GM10847 (cell line): ENCODE results near the gene ARID3A.

Experiments
- POLR2A ChIP-seq: IDR thresholded peaks from 2 replicates; pipeline ENCODE4 v1.6.1; 2011; ENCODE audit not compliant: insufficient read length; ENCODE audit errors: extremely low read depth

ARID3A gene

DNA sequence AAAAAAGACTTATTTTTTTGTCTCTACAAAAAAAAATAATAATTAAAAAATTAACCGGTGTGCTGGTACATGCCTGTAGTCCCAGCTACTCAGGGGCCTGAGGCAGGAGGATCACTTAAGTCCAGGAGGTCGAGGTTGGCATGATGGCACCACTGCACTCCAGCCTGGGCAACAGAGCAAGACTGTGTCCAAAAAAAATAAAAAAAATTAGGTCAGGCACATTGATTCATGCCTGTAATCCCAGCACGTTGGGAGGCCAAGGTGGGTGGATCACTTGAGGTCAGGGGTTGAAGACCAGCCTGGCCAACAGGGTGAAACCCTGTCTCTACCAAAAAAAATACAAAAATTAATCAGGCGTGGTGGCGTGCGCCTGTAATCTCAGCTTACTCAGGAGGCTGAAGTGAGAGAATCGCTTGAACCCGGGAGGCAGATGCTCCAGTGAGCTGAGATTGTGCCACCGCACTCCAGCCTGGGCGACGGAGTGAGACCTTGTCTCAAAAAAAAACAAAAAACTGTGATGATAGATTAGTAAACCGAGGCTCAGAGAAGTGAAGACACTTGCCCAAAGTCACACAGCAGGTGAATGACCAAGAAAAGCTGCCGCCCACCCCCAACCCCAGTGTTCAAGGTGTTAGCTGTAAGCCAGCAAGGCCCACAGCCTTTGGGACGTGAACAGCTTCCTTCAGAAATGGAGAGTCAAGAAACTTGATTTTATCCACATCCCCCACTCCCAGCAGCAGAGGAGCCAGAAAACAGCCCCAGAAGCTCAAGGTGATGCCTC is 23.2 kb upstream of the ARID3A start:
- TF ChIP-seq POLR2A = no peak

DNA sequence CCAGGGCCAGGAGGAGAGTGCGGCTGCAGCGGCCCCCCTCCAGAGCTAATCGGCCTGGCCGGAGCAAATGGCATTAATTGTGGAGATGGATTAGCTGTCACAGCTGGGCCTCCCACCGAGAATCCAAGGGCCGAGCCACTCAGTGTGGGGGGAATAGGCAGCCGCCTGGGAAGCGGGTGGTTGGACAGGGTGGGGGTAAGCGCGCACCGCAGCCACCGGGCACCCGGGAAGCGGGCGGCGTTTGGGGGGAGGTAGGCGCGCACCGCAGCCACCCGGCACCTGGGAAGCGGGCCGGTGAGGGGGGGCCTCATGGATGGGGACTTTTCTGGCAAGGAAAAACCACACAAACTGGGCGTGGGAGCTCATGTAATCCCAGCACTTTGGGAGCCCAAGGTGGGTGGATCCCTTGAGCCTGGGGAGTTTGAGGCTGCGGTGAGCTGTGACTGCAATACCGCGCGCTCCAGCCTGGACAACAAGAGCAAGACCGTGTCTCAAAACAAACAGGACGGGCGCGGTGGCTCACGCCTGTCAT is 22.5 kb upstream of the ARID3A start:
- no peak for TF ChIP-seq POLR2A

DNA sequence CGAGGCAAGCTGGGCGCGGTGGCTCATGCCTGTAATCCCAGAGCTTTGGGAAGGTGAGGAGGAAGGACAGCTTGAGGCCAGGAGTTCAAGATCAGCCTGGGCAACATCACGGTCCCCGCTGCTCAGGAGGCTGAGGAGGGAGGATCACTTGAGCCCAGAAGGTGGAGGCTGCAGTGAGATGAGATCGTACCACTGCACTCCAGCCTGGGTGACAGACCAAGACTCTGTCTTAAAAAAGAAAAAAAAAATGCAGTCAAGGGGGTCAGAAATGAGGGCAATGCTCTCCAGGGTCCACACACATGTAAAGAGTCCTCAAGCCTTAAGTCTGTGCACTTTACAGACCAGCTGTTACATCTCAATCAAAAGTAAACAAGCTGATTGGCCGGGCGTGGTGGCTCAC is 21.3 kb upstream of the ARID3A start:
- no peak for TF ChIP-seq POLR2A

DNA sequence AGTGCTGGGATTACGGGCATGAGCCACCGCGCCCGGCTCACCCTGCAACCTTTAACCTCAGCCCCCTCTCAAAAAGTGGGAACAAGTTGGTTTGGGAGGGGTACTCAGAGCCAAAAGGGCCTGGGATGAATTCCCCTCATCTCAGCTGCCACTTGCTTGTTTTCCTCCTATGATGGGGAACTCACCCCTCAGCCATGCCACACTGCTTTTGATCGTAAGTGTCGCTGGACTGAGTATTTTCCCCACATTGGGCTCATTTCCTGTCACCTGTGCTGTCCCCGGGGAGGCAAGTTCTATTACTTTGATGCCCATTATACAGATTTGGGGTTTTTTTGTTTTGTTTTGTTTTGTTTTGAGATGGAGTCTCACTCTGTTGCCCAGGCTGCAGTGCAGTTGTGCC is 19.4 kb upstream of the ARID3A start:
- TF ChIP-seq POLR2A = no peak

DNA sequence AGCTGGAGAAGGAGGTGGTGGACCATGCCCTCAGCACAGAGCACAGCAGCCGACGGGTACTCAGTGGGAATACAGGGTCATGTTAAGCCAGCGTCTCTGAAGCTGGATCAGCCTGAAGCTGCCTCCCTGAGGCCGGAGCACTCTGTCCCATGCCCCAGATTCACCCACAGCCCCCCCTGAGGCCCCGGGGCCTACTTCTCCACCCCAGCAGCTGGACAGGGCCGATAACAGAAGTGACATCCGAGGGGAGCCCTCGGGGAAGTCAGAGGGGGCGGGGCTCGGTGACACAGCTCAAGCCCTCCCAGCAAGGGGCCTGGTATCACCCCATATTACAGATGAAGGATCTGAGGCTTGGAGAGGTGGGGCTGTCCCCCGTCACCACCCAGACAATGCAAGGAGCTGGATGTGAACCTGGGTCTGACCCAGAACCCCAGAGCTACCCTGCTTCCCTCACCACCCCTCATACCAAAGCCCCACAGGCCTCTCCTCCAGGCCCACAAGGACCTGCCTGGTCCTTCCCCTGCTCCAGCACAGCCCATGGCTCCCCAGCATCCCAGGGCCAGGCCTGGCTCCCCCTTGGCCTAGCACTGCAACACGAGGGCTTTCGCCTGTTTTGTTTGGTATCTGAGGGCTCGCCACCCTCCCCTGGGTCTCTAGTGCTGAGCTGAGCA is 18.5 kb upstream of the ARID3A start:
- TF ChIP-seq POLR2A = no peak

DNA sequence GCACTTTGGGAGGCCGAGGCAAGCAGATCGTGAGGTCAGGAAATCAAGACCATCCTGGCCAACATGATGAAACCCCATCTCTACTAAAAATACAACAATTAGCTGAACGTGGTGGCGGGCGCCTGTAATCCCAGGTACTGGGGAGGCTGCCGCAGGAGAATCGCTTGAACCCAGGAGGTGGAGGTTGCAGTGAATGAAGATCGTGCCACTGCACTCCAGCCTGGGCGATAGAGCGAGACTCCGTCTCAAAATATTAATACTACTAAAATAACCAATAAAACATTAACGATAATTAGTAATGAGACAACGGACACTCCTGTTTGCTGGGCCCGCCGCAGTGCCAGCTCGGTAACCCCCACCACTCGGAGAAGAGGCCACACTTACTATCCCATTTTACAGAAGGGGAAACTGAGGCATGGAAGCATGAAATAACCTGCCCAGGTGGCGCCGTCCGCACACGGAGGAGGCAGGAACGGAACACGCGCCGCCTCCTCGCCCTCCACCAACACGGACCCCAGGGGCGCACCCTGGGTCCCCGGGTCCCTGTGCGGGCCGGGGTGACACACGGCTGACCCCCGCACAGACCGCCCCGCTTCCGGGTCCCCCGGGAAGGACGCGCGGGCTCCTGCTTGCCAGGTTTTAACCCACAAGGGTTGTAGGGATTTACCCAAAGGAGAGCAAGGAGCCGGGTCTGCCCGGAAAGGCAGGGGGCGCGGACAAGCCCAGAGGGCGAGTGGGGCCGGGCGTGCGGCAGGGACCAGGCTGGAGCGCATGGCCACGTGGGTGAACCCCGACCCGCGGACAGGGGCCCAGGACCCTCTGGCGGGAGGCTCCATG is 14.4 kb upstream of the ARID3A start:
- no peak for TF ChIP-seq POLR2A

DNA sequence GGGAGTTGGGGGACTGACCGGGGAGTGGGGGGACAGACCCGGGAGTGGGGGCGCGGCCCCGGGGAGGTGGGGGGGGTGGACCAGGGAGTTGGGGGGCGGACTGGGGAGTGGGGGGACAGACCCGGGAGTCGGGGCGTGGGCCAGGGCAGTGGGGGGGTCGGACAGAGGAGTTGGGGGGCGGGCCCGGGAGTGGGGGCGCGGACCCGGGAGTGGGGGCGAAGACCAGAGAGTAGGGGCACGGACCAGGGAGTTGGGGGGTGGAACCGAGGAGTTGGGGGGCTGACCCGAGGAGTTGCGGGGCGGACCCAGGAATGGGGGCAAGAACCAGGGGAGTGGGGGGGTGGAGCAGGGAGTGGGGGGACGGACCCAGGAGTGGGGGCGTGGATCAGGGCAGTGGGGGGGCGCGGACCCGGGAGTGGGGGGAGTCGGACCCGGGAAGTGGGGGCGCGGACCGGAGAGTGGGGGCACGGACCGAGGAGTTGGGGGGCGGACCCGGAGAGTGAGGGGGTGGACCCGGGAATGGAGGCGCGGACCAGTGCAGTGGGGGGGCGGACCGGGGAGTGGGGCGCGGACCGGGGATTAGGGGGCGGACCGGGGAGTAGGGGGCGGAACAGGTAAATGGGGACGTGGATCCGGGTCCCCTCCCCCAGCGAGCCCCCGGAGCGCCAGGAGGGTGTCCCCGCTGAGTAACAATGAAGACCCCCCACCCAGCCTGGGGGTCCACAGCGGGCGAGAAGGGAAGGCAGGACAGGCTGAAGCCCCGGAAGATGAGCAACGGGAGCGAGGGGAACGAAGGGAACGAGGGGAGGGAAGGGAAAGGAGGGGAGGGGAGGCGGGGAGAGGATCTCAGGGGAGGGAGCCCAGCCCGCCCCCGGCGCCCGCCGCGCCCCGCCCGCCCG is 13.4 kb upstream of the ARID3A start:
- no peak for TF ChIP-seq POLR2A

DNA sequence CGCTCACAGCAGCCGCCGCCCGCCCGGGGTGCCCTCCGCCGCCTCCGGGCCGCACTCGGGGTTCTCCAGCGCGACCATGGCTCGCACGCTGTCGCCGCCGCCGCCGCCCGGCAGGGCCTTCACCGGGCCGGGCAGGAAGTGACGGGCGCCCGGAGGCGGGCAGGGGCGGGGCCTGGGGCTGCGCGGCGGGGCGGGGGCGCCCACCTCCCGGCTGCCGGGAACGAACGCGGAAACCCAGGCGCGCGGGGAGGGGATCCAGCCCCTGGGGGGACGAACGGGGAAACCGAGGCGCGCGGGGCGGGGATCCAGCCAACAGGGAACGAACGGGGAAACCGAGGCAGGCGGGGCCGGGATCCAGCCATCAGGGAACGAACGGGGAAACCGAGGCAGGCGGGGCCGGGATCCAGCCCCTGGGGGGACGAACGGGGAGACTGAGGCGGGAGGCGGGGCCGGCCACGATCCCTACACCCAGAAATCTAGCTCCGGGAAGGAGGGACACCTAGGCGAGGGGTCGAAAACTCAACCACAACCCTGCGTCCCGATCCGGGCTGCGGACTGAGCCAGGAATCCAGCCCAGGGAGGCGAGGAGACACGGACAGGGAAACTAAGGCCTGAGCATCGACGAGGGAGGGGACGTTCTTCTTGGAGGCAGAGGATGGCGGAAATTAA is 12.6 kb upstream of the ARID3A start, which contains the start of gene R3HDM4:
Gene R3HDM4, minus strand, starts transcription at position 140 of the 669 bp plus-strand sequence. Its CDS starts 62 bp downstream, at position 78.
- peak; percentile 64 for TF ChIP-seq POLR2A

DNA sequence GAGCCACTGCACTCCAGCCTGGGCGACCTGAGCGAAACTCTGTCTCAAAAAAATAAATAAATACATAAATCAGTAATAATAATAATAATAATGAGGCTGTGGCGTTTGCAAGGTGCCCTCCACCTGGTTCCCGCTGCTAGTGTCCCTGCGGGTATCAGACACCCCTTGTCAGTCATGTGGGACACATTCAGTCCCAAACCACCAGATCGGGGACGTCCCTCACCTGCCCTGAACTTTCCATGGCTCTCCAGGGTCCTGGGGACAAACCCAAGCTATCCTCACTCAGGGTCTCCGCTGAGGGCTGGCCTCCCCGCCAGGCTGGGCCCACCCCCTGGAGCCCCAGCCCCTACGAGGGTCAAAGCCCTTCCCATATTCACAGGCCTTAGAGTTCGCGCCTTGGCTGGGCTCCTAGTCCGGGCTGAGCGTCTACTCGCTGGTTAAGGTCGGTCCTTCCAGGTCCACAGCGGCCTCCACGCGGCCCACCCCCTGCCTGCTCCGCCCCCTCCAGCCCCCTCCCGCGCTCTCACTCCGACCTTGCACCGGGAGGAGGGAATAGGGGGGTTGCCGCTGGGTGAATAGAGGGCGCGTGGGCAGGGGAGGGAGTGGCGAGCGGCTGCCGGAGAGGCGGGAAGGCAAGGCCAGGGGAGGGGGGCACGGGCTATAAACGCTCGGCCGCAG is 9.1 kb upstream of the ARID3A start:
- TF ChIP-seq POLR2A = no peak

DNA sequence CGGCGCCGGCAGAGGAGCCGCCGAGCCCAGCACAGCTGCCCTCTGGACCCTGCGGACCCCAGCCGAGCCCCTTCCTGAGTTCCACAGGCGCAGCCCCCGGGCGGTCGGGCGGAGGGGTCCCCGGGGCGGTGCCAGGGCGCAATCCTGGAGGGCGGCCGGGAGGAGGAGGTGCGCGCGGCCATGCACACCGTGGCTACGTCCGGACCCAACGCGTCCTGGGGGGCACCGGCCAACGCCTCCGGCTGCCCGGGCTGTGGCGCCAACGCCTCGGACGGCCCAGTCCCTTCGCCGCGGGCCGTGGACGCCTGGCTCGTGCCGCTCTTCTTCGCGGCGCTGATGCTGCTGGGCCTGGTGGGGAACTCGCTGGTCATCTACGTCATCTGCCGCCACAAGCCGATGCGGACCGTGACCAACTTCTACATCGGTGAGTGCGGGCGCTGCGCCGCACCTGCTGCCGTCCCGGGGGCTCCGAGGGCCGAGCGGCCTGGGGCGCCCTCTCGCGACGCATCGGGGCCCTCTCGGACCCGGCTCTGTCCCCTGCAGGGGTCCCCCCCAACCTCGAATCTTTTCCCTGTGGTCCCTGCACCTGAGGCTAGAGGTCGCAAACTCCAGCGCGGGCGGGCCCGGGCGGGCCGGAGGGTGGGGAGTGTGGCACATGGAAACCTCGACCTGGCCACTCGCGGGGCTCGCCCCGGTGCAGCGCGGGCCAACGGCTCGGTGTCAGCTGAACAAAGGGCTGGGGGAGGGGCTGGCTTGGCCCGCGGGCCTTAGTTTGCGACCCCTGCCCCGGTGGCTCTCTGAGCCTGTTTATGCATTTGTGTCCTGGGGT is 8.3 kb upstream of the ARID3A start, which contains the start of gene KISS1R:
Gene KISS1R, plus strand, starts transcription at position 11 of the 829 bp plus-strand sequence. Its CDS starts 170 bp downstream, at position 181.
- no peak for TF ChIP-seq POLR2A

DNA sequence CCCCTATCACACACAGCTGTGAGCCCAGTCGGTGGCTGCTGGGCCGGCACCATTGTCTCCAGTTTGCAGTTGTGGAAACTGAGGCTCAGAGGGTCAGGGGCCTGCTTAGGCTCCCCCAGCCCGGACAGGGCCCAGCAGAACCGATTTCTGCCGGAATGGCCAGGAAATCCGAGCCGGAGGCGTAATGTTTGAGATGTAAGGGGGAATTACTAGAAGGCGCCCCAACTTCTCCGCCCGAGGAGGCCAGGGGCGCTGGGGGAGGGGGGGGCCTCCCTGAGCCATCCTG is 7.7 kb upstream of the ARID3A start:
- no peak for TF ChIP-seq POLR2A

DNA sequence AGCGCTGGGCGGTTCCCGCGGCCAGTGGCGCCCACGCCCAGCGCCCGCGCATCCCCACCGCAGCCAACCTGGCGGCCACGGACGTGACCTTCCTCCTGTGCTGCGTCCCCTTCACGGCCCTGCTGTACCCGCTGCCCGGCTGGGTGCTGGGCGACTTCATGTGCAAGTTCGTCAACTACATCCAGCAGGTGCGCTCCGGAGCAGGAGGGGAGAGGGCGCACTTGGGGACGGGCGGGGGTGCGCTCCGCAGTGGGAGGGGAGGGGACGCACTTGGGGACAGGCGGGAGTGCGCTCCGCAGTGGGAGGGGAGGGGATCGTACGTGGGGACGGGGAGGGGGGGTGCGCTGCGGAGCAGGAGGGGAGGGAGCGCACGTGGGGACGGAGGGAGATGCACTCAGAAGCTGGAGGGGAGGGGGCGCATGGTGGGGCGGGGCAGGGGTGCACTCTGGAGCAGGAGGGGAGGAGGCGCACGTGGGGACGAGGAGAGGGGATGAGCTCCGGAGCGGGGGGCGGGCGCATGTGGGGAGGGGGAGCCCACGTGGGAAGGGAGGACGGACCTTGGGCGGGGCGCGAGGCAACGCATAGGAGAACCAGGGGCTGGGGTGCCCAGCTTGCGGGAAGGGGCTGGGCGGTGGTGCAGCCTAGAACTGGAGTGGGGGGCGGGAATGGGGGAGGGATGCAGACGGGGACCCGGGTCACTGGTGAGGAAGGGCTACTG is 7.2 kb upstream of the ARID3A start:
- no peak for TF ChIP-seq POLR2A
